Activated CD8-positive, alpha-beta T cell treated with anti-CD3 and anti-CD28 coated beads for 36 hours (primary cell): ENCODE results near the gene EXOC5. TPM values are rescaled to one million over a fixed set of nuclear protein-coding genes. Genes with fewer than 3 reads are reported as not detected.

Experiments used
- ATAC-seq: fragments of 200-7000 bp; cut with Tn5 transposase; one replicate; pipeline ENCODE4 v1.10.0; 2021; ENCODE audit warnings: mild to moderate bottlenecking, moderate library complexity
- CTCF ChIA-PET: fragments of 350-600 bp; sonication (Branson Sonifier 250); formaldehyde crosslinking; loops from one replicate; lab custom pipeline; 2021; ENCODE audit warnings: antibody characterized with exemption; lab: Charles Lee
- POLR2A ChIA-PET: fragments of 350-600 bp; sonication (Branson Sonifier 250); formaldehyde crosslinking; loops from one replicate; lab custom pipeline; 2021; ENCODE audit warnings: antibody characterized with exemption; lab: Charles Lee
- DNase-seq: peaks from one replicate; pipeline ENCODE4 v3.0.0-alpha.2; 2020
- H3K27ac Mint-ChIP-seq: one replicate; pipeline ENCODE4 v1.8.0; 2021; ENCODE audit warnings: mild to moderate bottlenecking, mixed read lengths
- H3K27me3 Mint-ChIP-seq: one replicate; pipeline ENCODE4 v1.8.0; 2021; ENCODE audit warnings: mixed read lengths
- H3K36me3 Mint-ChIP-seq: one replicate; pipeline ENCODE4 v1.8.0; 2021; ENCODE audit warnings: low read depth, mixed read lengths
- H3K4me1 Mint-ChIP-seq: one replicate; pipeline ENCODE4 v1.8.0; 2021; ENCODE audit warnings: low read depth, mixed read lengths
- H3K4me3 Mint-ChIP-seq: one replicate; pipeline ENCODE4 v1.8.0; 2021; ENCODE audit warnings: mild to moderate bottlenecking, moderate library complexity, mixed read lengths
- H3K9me3 Mint-ChIP-seq: one replicate; pipeline ENCODE4 v1.8.0; 2021; ENCODE audit warnings: mixed read lengths
- intact Hi-C: fragments of 100-400 bp; cut with micrococcal nuclease; formaldehyde crosslinking; loops from one replicate; pipeline ENCODE4 v1.10.0; 2022
- total RNA-seq, 2 experiments: library from RNA; stranded (reverse); gene quantifications; one replicate each; pipeline ENCODE4 v1.2.3, GENCODE V29; 2021
- TF ChIP-seq, protein P1 (sequence below): fragments of 200-600 bp; IDR thresholded peaks from one replicate; pipeline ENCODE4 v1.8.0; 2022; ENCODE audit warnings: antibody characterized with exemption, mild to moderate bottlenecking

EXOC5 gene
- total RNA-seq, 2 experiments from 2014 or later, result 72.8 to 75.1 TPM

DNA sequence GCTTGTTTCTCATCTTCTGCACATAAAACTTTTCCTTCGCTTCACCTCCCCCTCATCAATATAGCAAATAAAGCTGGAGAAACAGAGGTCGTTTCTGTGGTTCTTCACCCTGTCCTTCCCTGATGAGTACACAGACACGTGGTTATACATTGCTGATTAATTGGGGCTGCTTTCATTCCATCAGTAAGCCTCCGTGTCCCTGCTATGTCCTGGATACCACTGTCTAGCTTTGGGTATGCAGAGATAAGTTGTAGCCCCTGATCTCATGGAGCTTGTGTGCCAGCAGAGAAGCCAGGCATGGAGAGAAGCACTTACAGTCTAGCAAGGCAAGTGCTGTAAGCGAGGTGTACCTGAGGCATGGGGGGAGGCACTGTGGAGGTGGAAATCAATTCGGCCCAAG lies 108.4 kb downstream of the EXOC5 start:
- Mint-ChIP-seq H3K9me3 (no peaks in the 10 kb centered on the region), H3K27me3 (peaks cover 11% of the 10 kb centered on the region), H3K4me1 (no peaks in the 10 kb centered on the region), H3K27ac (no peak overlapping the region), H3K4me3 (no peak overlapping the region), H3K36me3 (no peaks in the 10 kb centered on the region)
- intact Hi-C loops, result no loop called here
- ChIA-PET CTCF (no interaction called here), POLR2A (no interaction called here)
- ATAC-seq, result no peak
- TF ChIP-seq, protein P1, sequence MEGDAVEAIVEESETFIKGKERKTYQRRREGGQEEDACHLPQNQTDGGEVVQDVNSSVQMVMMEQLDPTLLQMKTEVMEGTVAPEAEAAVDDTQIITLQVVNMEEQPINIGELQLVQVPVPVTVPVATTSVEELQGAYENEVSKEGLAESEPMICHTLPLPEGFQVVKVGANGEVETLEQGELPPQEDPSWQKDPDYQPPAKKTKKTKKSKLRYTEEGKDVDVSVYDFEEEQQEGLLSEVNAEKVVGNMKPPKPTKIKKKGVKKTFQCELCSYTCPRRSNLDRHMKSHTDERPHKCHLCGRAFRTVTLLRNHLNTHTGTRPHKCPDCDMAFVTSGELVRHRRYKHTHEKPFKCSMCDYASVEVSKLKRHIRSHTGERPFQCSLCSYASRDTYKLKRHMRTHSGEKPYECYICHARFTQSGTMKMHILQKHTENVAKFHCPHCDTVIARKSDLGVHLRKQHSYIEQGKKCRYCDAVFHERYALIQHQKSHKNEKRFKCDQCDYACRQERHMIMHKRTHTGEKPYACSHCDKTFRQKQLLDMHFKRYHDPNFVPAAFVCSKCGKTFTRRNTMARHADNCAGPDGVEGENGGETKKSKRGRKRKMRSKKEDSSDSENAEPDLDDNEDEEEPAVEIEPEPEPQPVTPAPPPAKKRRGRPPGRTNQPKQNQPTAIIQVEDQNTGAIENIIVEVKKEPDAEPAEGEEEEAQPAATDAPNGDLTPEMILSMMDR, result no peak
- no peak for DNase-seq

- TF ChIP-seq, protein P1, result no peak
- no peak overlapping the region for H3K4me3 Mint-ChIP-seq
- H3K9me3 Mint-ChIP-seq, result no peaks in the 10 kb centered on the region
- H3K27me3 Mint-ChIP-seq, result peaks cover 7% of the 10 kb centered on the region
- no peak for DNase-seq
- ChIA-PET POLR2A (no interaction called here), CTCF (no interaction called here)
- intact Hi-C loops, result no loop called here
- no peaks in the 10 kb centered on the region for H3K36me3 Mint-ChIP-seq
- no peaks in the 10 kb centered on the region for H3K4me1 Mint-ChIP-seq
- H3K27ac Mint-ChIP-seq, result no peak overlapping the region
- ATAC-seq, result no peak
Observed at GRCh38 chr14:57153286-57153685, 115.4 kb downstream of the EXOC5 start.

Other genes with a start within 250 kb of the EXOC5 start
- 10 to 100 TPM; 29.1 to 31.1 TPM for gene AP5M1, start 66 bp upstream of the EXOC5 start, total RNA-seq
- gene NAA30, start 121.7 kb upstream of the EXOC5 start, total RNA-seq, result 10 to 100 TPM; 13.7 to 14.1 TPM
- not detected for gene CCDC198, start 225.0 kb upstream of the EXOC5 start, total RNA-seq